ENCODE results near the gene CYP27C1. TPM values are rescaled to one million over a fixed set of nuclear protein-coding genes. Genes with fewer than 3 reads are reported as not detected.
A peak's percentile ranks its signal among the peaks of the same experiment; 100 is the strongest.
"Not testable (repeated sequence)": the region's sequence is repeated elsewhere in the genome, so short reads cannot be mapped to it uniquely, and the experiment has no call there.

CYP27C1 gene, protein sequence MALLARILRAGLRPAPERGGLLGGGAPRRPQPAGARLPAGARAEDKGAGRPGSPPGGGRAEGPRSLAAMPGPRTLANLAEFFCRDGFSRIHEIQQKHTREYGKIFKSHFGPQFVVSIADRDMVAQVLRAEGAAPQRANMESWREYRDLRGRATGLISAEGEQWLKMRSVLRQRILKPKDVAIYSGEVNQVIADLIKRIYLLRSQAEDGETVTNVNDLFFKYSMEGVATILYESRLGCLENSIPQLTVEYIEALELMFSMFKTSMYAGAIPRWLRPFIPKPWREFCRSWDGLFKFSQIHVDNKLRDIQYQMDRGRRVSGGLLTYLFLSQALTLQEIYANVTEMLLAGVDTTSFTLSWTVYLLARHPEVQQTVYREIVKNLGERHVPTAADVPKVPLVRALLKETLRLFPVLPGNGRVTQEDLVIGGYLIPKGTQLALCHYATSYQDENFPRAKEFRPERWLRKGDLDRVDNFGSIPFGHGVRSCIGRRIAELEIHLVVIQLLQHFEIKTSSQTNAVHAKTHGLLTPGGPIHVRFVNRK
- 1.1 and 3.0 TPM in 2 replicates for total RNA-seq (2014; rRNA removed; shearing (Covaris generic))

DNA sequence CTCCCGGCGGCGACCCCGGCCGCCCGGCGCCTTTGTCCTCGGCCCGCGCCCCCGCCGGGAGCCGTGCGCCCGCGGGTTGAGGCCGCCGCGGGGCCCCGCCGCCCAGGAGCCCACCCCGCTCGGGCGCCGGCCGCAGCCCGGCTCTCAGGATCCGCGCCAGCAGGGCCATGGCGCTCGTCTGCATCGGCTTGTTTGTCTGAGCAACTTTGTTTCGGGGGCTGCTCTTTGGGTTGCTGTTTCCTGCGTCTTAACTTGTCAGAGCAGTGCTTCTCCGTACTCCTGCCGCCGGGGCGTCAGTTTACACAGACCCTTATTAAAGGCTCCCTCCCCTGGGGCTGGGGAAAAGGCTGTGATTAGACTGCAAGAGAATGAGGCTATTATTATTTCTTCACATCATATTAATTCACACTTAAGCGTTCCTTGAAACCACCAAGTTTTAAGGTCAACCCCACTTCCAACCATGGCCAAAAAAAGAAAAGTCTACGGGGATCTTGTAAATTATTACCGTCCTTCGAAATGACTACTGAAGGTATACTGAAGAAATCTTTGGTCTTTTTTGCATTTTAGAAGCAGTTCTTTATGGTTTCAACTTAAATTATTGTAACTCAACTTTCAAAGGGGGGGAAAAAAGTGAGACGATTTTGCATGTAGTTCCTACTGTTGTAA is at the start of gene CYP27C1:
TSS of gene CYP27C1 (minus strand) at position 198 of the 666 bp plus-strand sequence. CDS start at position 169, 29 bp downstream.
- peak; percentile 17 for DNase-seq (ENCODE audit: low spot score)

DNA sequence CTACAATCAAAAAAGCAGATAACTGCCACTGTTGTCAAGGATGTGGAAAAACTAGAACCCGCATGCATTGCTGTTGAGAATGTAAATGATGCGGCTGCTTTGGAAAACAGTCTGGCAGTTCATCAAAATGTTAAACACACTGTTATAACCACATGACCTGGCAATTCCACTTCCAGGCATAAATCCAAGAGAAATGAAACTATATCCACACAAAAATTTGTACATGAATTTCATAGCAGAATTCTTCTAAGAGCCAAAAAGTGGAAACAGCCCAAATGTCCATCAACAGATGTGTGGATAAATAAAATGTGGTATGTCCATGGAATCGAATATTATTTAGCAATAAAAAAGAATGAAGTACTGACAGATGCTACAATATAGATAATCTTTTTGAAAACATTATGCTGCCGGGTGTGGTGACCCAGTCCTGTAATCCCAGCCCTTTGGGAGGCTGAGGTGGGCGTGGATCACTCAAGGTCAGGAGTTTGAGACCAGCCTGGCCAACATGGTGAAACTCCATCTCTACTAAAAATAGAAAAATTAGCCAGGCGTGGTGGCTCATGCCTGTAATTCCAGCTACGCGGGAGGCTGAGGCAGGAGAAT is 41.8 kb upstream of the CYP27C1 start:
- DNase-seq (ENCODE audit: low spot score): no peak

DNA sequence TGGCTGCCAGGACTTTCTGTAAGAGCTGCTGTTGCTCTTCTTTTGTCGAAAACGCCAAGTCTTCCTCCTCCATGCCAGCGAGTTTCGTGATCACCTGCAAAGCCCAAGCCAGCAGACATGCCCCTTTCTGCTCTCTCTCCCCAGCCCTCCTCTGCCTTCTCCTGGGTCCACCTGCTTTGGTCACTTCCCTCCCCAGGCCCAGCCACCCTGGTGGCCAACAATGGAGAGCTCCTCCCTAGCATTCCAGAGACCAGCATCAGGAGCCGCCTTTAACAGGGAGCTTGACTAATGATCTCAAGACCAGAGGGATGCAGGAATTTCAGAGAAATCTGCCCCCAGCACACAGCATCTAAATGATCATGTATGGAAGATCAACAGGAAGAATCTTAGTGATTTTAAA is 39.3 kb upstream of the CYP27C1 start:
- no peak for DNase-seq (ENCODE audit: low spot score)

DNA sequence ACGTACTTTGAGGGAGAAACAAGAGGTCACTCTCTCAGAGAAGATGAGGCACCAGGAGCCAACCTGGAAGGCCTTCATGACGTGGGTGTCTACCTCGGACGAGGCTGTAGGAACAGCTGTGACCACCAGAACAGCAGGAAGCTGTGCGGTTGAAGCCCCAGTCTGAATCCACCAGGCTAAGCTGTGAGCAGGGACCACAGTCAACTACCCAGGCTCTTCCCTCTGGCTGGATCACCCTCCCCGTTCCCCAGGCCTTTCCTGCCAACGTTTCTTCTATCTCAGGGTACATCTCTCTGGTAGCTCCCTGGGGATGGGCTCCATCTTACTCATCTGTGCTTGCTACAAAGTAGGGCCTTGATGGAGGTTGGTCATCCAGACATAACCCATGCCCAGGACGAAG is 36.8 kb upstream of the CYP27C1 start:
- no peak for DNase-seq (ENCODE audit: low spot score)

DNA sequence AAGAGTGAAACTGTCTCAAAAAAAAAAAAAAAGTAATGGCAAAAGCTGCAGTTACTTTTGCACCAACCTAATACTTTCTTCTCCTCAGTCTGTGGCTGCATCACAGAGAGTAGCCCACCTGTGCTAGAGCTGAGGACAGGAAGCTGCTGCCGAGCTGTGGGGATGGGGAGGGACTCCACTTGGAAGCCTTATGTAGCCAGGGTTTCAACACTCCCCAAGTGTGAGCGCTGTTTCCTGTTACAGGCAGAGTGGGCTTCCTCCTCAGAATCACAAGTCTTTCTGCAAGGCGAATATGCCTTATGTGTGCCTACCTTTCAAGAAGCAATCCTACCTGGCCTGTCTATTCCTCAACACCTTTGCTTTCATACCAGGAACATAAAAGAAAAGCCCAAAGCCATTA is 36.3 kb upstream of the CYP27C1 start:
- DNase-seq (ENCODE audit: low spot score): no peak

DNA sequence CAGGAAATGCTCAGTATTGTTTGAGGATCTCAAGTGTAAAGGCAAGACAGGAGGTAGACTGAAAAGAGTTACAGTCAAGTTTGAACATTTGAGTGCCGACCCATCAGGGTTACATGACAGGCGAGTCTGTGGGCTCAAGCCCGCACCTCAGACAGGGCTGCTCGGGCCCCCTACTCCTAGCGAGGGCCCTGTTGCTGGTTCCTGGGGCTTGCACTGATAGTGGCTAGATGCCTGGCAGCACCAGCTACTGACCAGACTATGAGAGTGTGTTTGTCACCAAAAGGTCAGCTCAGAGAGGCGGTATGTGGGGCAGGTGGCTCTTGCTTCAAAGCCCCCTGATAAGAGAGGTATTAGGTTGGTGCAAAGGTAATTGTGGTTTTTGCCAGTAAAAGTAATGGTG is 35.6 kb upstream of the CYP27C1 start:
- no peak for DNase-seq (ENCODE audit: low spot score)

DNA sequence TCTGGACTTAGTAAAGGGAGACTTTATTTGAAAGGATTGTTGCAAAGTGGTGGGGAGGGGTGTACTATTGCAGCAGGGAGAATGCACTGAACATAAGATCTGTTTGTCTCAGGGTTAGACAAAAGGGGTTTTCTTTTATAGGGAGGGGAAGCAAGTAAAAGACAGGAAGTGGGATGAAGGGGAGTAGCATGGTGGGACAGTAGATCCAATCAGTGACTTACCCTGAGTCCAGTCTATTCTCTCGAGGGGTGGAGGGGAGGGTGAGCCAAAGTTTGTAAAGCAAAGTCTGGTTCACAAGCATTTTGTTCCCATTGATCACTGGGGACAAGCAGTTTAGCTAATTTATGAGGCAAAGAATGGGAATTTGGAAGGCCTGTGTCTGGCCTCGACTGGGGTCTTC is 35.0 kb upstream of the CYP27C1 start:
- DNase-seq (ENCODE audit: low spot score): no peak

DNA sequence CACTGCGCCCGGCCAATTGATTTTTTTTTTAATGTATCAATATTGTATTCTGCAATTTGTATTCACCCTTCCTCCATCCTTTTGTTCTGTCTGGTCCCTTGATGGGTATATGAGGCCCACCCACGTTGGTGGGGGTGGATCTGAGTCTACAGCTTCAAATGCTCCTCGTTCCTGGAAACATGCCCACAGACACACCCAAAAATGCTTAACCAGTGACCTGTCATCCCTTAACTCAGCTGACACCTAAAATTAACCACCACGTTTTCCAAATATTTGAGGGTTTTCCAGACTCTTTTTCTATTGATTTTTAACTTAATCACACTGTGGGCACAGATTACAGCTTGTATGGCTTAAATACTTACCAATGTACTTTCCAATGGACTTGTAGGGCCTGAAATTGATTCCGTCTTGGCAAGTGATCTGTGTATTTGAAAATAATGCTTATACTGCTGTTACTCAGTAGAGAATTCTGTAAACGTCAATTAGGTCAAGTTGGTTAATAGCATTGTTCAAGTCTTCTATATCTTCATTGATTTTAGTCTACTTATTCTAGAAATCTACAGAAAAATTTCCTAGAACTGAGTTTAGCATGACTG is 34.4 kb upstream of the CYP27C1 start:
- DNase-seq (ENCODE audit: low spot score): peak; percentile 77

DNA sequence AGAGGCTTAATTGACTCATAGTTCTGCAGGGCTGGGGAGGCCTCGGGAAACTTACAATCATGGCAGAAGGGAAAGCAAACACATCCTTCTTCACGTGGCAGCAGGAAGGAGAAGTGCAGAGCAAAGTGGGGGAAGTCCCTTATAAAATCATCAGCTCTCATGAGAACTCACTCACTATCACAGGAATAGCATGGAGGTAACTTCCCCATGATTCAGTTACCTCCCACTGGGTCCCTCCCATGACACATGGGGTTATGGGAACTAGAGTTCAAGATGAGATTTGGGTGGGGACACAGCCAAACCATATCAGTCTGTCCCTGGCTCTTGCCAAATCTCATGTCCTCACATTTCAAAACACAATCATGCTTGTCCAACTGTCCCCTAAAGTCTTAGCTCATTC is 21.1 kb upstream of the CYP27C1 start:
- DNase-seq (ENCODE audit: low spot score): not testable (repeated sequence)

DNA sequence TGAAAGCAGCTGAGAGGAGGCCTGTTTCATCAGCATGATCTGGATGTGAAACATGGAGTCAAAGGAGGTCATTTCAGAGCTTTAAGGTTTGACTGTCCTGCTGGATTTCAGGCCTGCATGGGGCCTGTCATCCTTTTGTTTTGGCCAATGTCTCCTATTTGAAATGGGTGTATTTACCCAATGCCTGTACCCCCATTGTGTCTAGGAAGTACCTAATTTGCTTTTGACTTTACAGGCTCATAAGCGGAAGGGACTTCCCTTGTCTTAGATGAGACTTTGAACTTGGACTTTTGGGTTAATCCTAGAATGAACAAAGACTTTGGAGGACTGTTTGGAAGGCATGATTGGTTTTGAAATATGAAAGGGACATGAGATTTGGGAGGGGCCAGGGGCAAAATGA is 19.3 kb upstream of the CYP27C1 start:
- DNase-seq (ENCODE audit: low spot score): no peak

DNA sequence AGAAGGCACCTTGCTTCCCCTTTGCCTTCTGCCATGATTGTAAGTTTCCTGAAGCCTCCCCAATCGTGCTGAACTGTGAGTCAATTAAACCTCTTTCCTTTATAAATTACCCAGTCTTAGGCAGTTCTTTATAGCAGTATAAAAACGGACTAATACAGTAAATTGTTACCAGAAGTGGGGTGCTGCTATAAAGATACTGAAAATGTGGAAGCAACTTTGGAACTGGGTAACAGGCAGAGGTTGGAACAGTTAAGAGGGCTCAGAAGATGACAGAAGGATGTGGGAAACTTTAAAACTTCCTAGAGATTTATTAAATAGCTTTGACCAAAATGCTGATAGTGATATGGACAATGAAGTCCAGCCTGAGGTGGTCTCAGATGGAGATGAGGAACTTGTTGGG is 17.7 kb upstream of the CYP27C1 start:
- DNase-seq (ENCODE audit: low spot score): not testable (repeated sequence)

DNA sequence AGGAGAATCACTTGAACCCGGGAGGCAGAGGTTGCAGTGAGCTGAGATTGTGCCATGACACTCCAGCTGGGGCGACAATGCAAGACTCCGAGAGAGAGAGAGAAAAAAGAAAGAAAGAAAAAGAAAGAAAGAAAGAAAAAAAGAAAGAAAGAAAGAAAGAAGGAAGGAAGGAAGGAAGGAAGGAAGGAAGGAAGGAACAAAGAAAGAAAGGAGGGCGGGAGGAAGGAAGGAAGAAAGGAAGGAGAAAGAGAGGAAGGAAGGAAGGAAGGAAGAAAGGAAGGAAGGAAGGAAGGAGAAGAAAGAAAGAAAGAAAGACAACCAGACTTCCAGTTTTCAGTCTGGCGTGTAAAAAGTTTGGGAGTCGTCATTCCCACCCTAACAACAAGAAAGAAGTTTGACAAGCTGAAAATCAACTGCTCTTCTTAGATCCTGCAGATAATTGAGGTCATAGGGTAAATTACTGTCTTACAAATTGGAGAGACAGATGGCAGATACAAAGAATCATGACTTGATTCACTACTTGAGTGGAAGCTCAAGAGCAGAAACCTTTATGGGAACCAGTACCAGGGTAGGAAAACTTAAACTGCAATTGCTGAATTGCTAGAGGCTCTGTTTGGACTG is 15.1 kb upstream of the CYP27C1 start:
- DNase-seq (ENCODE audit: low spot score): no peak

DNA sequence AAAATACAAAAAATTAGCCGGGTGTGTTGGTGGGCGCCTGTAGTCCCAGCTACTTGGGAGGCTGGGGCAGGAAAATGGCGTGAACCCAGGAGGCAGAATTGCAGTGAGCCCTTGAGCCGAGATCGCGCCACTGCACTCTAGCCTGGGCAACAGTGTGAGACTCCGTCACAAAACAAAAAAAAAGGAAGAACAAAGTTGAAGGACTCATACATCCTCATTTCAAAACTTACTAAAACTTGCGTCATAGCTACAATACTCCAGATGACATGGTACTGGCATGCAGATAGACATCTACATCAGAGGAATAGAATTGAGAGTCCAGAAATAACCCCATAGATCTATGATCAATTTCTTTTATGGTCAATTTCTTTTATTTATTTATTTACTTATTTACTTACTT is 13.6 kb upstream of the CYP27C1 start:
- DNase-seq (ENCODE audit: low spot score): no peak

DNA sequence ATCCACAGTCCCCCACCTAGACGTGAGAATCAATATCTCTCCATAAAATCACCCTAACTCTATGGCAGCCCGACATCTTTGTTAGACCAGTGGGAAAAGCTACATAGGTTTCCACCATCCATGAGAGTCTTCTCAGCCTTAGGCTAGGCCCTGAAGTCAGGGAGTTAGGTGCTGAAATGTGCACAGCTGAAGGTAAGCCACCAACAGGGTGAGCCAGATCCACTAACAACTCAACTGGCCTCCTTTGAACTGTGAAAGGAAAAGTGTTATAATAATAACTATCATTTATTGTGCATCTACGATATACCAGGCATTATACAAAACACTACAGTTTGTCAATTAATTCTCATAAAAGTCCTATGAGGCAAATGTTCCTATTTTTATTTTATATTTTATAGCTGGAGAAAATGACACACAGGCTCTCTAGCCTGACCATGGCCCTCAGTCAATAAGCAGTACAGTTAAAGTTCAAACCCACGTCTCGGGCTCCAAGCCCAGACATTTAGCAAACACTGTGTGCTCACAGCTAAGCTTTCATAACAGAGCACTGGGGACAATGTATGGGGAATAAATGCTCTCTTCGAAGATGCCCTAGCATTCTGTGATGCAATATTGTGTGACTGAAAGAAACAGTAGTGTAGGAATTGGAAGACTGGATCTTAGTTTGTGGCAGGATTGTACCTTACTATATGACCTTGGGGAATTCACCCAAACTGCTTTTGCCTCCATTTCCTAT is 11.2 kb upstream of the CYP27C1 start:
- DNase-seq (ENCODE audit: low spot score): no peak

DNA sequence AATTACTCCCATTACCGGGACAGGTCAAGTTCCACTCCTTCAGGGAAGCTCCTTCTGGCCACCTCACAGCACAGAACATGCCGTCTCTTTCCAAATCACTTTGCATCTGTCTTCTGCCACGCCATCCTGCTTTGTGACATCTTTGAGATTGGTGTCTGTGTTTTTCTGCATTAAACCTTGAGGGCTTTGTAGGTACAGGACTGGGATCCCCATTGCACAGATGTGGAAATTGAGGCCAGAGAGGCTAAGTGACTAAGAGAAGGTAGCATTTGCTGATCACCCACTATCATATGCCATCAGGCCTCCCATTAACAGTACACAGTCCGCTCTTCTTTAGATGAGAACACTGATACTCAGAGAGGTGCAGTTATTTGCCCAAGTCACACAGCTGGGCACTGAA is 9.5 kb upstream of the CYP27C1 start:
- DNase-seq (ENCODE audit: low spot score): no peak

DNA sequence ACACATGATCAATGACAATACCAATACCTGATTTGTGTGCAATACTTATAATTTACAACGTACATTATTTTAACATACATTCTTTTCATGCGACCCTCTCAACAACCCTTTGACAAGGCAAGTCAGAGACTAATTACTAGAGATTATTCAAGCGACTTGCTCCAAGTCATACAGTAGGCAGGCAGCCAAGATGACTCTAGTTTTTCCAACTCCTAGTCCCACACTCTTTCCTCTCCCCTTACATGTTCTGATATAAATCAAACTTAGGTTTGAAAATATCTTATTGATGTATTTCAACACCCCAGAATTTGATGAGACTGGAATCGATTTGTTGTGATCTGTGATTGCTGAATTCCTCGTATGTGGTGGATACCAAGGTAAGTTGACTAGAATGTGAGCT is 8.0 kb upstream of the CYP27C1 start:
- no peak for DNase-seq (ENCODE audit: low spot score)

DNA sequence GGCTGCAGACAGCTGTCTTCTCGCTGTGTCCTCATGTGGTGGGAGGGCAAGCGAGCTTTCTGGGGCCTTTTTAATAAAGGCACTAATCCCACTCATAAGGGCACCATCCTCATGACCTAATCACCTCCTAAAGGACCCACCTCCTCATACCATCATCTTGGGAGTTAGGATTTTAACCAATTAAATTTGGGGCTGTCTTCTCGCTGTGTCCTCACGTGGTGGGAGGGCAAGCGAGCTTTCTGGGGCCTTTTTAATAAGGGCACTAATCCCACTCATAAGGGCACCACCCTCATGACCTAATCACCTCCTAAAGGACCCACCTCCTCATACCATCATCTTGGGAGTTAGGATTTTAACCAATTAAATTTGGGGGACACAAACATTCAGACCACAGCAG is 7.2 kb upstream of the CYP27C1 start:
- not testable (repeated sequence) for DNase-seq (ENCODE audit: low spot score)

DNA sequence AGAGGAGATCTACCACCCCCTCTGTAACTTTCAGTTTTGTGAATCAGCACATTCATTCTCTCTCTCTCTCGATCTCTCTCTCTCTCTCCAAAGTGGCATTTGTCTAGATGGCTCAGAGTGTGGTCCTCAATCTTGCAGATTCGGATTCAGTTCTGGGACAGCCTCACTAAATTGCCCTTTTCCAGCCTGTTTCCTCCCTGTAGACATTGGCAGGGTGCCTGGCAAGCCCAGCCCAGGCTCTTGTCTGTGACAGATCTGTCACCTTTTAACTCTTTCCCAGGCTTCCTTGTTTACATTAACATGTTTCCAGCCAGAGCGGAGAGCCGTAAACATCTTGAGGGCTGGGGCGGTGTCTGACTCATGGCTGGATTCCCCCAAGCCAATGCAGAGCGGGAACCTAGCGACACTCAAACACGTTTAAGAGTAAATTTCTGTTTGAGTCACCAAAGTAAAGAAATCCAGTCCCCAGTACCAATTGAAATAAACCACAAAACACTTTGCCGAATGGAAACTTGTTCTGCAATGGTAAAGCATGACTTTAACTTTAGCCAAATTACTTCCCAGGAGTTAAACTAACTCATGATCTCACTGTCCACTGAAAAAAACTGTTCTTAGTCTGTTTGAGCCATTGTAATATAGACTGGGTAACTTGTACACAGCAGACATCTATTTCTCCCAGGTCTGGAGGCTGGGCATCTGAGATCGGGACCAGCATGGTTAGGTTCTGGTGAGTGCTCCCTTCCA is 6.6 kb upstream of the CYP27C1 start:
- peak; percentile 96 for DNase-seq (ENCODE audit: low spot score)

DNA sequence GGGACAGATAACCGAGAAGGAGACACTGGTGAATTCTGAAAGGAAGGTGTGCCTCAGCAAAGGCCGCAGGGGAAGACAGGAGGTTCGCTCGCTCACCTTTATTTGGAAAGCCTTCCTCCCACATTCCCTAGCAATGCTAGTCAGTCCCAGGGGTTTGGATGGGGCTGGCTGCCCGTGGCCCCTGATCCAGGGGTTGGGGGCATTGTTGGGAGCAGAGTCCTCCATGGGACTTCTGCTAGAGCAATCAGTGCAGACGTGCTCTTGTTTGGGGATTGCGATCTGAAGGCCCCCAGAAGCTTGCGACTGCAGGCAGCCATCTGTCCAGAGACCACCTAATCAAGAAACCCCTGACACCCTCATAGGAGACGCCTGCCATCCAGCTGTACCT is 6.0 kb upstream of the CYP27C1 start:
- DNase-seq (ENCODE audit: low spot score): no peak

DNA sequence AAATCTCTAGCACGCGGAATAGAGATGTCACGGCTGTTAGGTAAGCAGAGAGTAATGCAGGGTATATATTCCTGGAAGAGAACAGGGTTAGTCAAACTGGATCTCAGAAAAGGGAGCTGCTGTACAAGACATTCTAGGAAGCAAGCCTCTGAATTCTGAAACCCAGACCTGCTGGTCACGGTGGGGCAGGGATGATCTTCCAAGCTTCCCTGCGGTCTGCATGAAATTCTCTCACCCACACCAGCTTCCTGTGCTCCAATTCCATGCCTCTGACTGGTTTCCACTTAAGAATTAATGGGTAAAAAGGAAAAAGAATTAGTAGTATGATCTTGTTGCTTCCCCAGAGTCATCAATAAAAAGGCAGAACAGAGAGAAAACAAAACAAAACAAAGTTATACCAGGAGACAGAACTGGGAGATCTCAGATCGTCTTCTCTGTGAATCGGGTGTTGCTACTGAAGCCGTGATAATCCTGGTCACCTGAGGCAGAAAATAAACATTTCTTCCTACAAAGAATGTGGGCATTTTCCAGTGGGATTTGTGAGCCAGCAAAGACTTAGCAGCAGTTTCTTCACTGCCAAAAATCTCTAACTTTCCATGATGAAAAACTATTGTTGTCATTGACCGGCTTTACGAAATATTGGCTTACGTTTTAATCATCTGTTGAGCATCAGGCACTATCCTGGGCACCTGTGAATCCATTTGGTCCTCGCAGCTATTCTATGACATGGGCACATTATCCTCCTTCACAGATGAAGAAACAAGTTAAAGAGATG is 5.3 kb upstream of the CYP27C1 start:
- peak; percentile 60 for DNase-seq (ENCODE audit: low spot score)

Data from A172 (cell line).